HepG2 (cell line): Measurements from ENCODE around the gene SEC11A. TPM values are rescaled to one million over a fixed set of nuclear protein-coding genes. Genes with fewer than 3 reads are reported as not detected.

Experiments used
- BORCS8-MEF2B ChIP-seq: sonication (generic); formaldehyde crosslinking; IDR thresholded peaks from 2 replicates; pipeline ENCODE4 v1.8.0; 2022; ENCODE audit warnings: mild to moderate bottlenecking, missing genetic modification reagents
- CTCF ChIP-seq: sonication (generic); formaldehyde crosslinking; IDR thresholded peaks from 2 replicates; pipeline ENCODE4 v1.5.0; 2020; ENCODE audit warnings: mild to moderate bottlenecking, missing genetic modification reagents, moderate library complexity
- DBP ChIP-seq: sonication (generic); formaldehyde crosslinking; IDR thresholded peaks from 2 replicates; pipeline ENCODE4 v1.4.0; 2020; ENCODE audit warnings: missing genetic modification reagents; ENCODE audit errors: not compliant biosample characterization
- FOSL1 ChIP-seq: sonication (generic); formaldehyde crosslinking; IDR thresholded peaks from 2 replicates; pipeline ENCODE4 v1.9.0; 2021; ENCODE audit warnings: missing genetic modification reagents, borderline replicate concordance
- FUBP1 ChIP-seq: sonication (generic); formaldehyde crosslinking; IDR thresholded peaks from 2 replicates; pipeline ENCODE4 v1.5.1; 2020; ENCODE audit warnings: missing genetic modification reagents, mild to moderate bottlenecking, borderline replicate concordance
- HNF1A ChIP-seq, 2 experiments: sonication (generic) in 1 of 2; formaldehyde crosslinking in 1 of 2; IDR thresholded peaks; 2 replicates each; pipeline versions ENCODE4 v1.4.0 to v1.6.1; 2016 to 2020; ENCODE audit warnings: borderline replicate concordance in 1 of 2, low read depth in 1 of 2, mild to moderate bottlenecking in 1 of 2, missing genetic modification reagents in 1 of 2
- NCOA2 ChIP-seq: sonication (generic); formaldehyde crosslinking; IDR thresholded peaks from 2 replicates; pipeline ENCODE4 v1.8.0; 2022; ENCODE audit warnings: inconsistent platforms
- NR2C2 ChIP-seq: sonication (generic); formaldehyde crosslinking; IDR thresholded peaks from 2 replicates; pipeline ENCODE4 v1.4.0; 2020; ENCODE audit warnings: missing genetic modification reagents, mild to moderate bottlenecking, moderate library complexity, borderline replicate concordance
- PAF1 ChIP-seq: IDR thresholded peaks from 2 replicates; pipeline ENCODE4 v1.6.1; 2016; ENCODE audit warnings: missing genetic modification reagents, missing compliant biosample characterization
- SMYD3 ChIP-seq: sonication (generic); formaldehyde crosslinking; IDR thresholded peaks from 2 replicates; pipeline ENCODE4 v1.8.1; 2023; ENCODE audit warnings: mild to moderate bottlenecking, missing genetic modification reagents
- SNRNP70 ChIP-seq: fragments of 200-400 bp; formaldehyde crosslinking; IDR thresholded peaks from 2 replicates; pipeline ENCODE4 v1.6.1; 2017; ENCODE audit warnings: mild to moderate bottlenecking, low read depth, low read length, moderate library complexity
- SOX6 ChIP-seq, 2 experiments: fragments of 450-650 bp in 1 of 2; sonication (generic) in 1 of 2; formaldehyde crosslinking in 1 of 2; IDR thresholded peaks; 2 replicates each; pipeline versions ENCODE4 v1.4.0 to v1.6.1; 2017 to 2020; ENCODE audit warnings: antibody characterized with exemption in 1 of 2, mild to moderate bottlenecking in 1 of 2, missing genetic modification reagents in 1 of 2
- SP5 ChIP-seq: IDR thresholded peaks from 2 replicates; pipeline ENCODE4 v1.6.1; 2016; ENCODE audit warnings: low read depth, borderline replicate concordance
- ZFX ChIP-seq: sonication (generic); formaldehyde crosslinking; IDR thresholded peaks from 2 replicates; pipeline ENCODE4 v1.4.0; 2020; ENCODE audit warnings: mild to moderate bottlenecking, low read depth, missing genetic modification reagents, moderate library complexity
- ZNF724P ChIP-seq: sonication (generic); formaldehyde crosslinking; IDR thresholded peaks from 2 replicates; pipeline ENCODE4 v1.8.0; 2022; ENCODE audit warnings: missing genetic modification reagents, borderline replicate concordance
- ZNF816 ChIP-seq: sonication (generic); formaldehyde crosslinking; IDR thresholded peaks from 2 replicates; pipeline ENCODE4 v1.8.0; 2022; ENCODE audit warnings: missing genetic modification reagents, mild to moderate bottlenecking, borderline replicate concordance
- ZNF879 ChIP-seq: sonication (generic); formaldehyde crosslinking; IDR thresholded peaks from 2 replicates; pipeline ENCODE4 v1.8.1; 2023; ENCODE audit warnings: missing genetic modification reagents
- ZNF891 ChIP-seq: sonication (generic); formaldehyde crosslinking; IDR thresholded peaks from 2 replicates; pipeline ENCODE4 v1.5.0; 2020; ENCODE audit warnings: mild to moderate bottlenecking, missing genetic modification reagents
- ZSCAN29 ChIP-seq: sonication (generic); formaldehyde crosslinking; conservative IDR thresholded peaks from 2 replicates; pipeline ENCODE4 v1.4.0; 2020; ENCODE audit warnings: mild to moderate bottlenecking, missing genetic modification reagents
- polyA plus RNA-seq, 8 experiments: library from polyadenylated mRNA; depleted of rRNA in 3 of 8; stranded (reverse) in 7 of 8; unstranded in 1 of 8; fragments of >200 nt; fragmentation: Illumina TruSeq in 4 of 8; extraction: Trizol in 4 of 8; gene quantifications; 2 replicates each; pipeline versions ENCODE4 v1.2.1 to v1.2.3, GENCODE V29; 2011 to 2016; ENCODE audit warnings: low read depth in 4 of 8, missing spikeins in 1 of 8, mixed read lengths in 1 of 8; ENCODE audit not compliant: insufficient read depth in 1 of 8
- total RNA-seq, 5 experiments: library from RNA; depleted of rRNA; stranded (reverse); fragments of >200 nt; fragmentation: Illumina TruSeq; extraction: Trizol; gene quantifications; 2 replicates each; pipeline ENCODE4 v1.2.3, GENCODE V29; 2016; ENCODE audit warnings: low read depth in 1 of 5

The SEC11A gene
- total and polyA plus RNA-seq, 2 of the 13 experiments (the other 11 are each of a cell fraction or from before 2014, with no cell fraction given): 141 to 230 TPM

GRCh38 chr15:84716036-84716732 is at the start of gene SEC11A (continued):
- TF ChIP-seq ZNF891 (CRISPR knock-in tag) (peak; percentile 74; the same call in 1 of the 2 replicates), FUBP1 (CRISPR knock-in tag) (peak; percentile 75; the same call in 1 of the 2 replicates), PAF1 (no peak), ZFX (CRISPR knock-in tag) (peak; percentile 87), SOX6 (IDR thresholded peaks at IDR 0.05) (no peak), SOX6 (CRISPR knock-in tag; IDR thresholded peaks at IDR 0.05) (peak; percentile 76), SNRNP70 (no peak), NCOA2 (peak; percentile 54; the same call in 1 of the 2 replicates), ZNF879 (0 out of 2 replicates have a peak, but pooled peaks have one; percentile 77), FOSL1 (CRISPR knock-in tag) (peak; percentile 40; the same call in 1 of the 2 replicates), ZSCAN29 (no peak), CTCF (CRISPR knock-in tag) (peak; percentile 23; the same call in 1 of the 2 replicates), SMYD3 (CRISPR knock-in tag) (0 out of 2 replicates have a peak, but pooled peaks have one; percentile 69), HNF1A (IDR thresholded peaks at IDR 0.05; ENCODE audit: low read depth) (no peak), HNF1A (CRISPR knock-in tag; IDR thresholded peaks at IDR 0.05; ENCODE audit: borderline replicate concordance) (peak; percentile 23; the same call in 1 of the 2 replicates), NR2C2 (peak; percentile 99), DBP (CRISPR knock-in tag) (no peak), SP5 (CRISPR knock-in tag) (0 out of 2 replicates have a peak, but pooled peaks have one; percentile 62), ZNF816 (CRISPR knock-in tag) (peak; percentile 95), BORCS8-MEF2B (CRISPR knock-in tag) (0 out of 2 replicates have a peak, but pooled peaks have one; percentile 11), ZNF724P (CRISPR knock-in tag) (peak; percentile 73; the same call in 1 of the 2 replicates)
